Measurements from ENCODE around the gene MLLT10.
"Not testable (repeated sequence)": the region's sequence is repeated elsewhere in the genome, so short reads cannot be mapped to it uniquely, and the experiment has no call there.

MLLT10 gene

GRCh38 chr10:21536874-21537273 lies 2.8 kb downstream of the MLLT10 start:
- no peak overlapping the region for H3K27ac ChIP-seq
- no peak overlapping the region for H2AFZ ChIP-seq
- no peaks in the 10 kb centered on the region for H3K9me3 ChIP-seq (ENCODE audit: control insufficient read depth, low read length)
- H3K4me2 ChIP-seq (ENCODE audit: low read length): no peak overlapping the region
- no peaks in the 10 kb centered on the region for H3K27me3 ChIP-seq (ENCODE audit: control insufficient read depth, insufficient read depth, low read length)
- H3K4me1 ChIP-seq: no peaks in the 10 kb centered on the region
- no peaks in the 10 kb centered on the region for H3K36me3 ChIP-seq (ENCODE audit: control insufficient read depth, insufficient read depth, low read length)
- H3K9ac ChIP-seq: no peak overlapping the region
- H3K79me2 ChIP-seq: peaks cover 17% of the 10 kb centered on the region
- no peak for TF ChIP-seq CTCF (IDR thresholded peaks at IDR 0.05)
- no peak overlapping the region for H3K4me3 ChIP-seq (ENCODE audit: low read depth, low read length)

GRCh38 chr10:21540701-21541100 lies 6.7 kb downstream of the MLLT10 start:
- not testable (repeated sequence) for H3K4me3 ChIP-seq (ENCODE audit: low read depth, low read length); H2AFZ ChIP-seq; H3K4me1 ChIP-seq; H3K4me2 ChIP-seq (ENCODE audit: low read length); H3K36me3 ChIP-seq (ENCODE audit: control insufficient read depth, insufficient read depth, low read length); H3K27me3 ChIP-seq (ENCODE audit: control insufficient read depth, insufficient read depth, low read length); H3K27ac ChIP-seq; H3K9me3 ChIP-seq (ENCODE audit: control insufficient read depth, low read length); H3K9ac ChIP-seq
- peaks cover 19% of the 10 kb centered on the region for H3K79me2 ChIP-seq

- H3K9me3 ChIP-seq (ENCODE audit: control insufficient read depth, low read length): no peaks in the 10 kb centered on the region
- peaks cover 17% of the 10 kb centered on the region for H3K79me2 ChIP-seq
- H3K36me3 ChIP-seq (ENCODE audit: control insufficient read depth, insufficient read depth, low read length): no peaks in the 10 kb centered on the region
- H3K4me1 ChIP-seq: no peaks in the 10 kb centered on the region
- no peak overlapping the region for H3K4me3 ChIP-seq (ENCODE audit: low read depth, low read length)
- H3K4me2 ChIP-seq (ENCODE audit: low read length): no peak overlapping the region
- TF ChIP-seq CTCF (IDR thresholded peaks at IDR 0.05): no peak
- no peak overlapping the region for H2AFZ ChIP-seq
- H3K27me3 ChIP-seq (ENCODE audit: control insufficient read depth, insufficient read depth, low read length): no peaks in the 10 kb centered on the region
- no peak overlapping the region for H3K27ac ChIP-seq
- no peak overlapping the region for H3K9ac ChIP-seq
Measured at GRCh38 chr10:21547246-21547645, 13.2 kb downstream of the MLLT10 start.

GRCh38 chr10:21552638-21553037 lies 18.6 kb downstream of the MLLT10 start:
- TF ChIP-seq CTCF (IDR thresholded peaks at IDR 0.05): no peak
- H3K4me3 ChIP-seq (ENCODE audit: low read depth, low read length): no peak overlapping the region

GRCh38 chr10:21556527-21556926 lies 22.5 kb downstream of the MLLT10 start:
- Histone ChIP-seq H3K9me3 (ENCODE audit: control insufficient read depth, low read length) (no peaks in the 10 kb centered on the region), H3K27me3 (ENCODE audit: control insufficient read depth, insufficient read depth, low read length) (no peaks in the 10 kb centered on the region), H2AFZ (no peak overlapping the region), H3K4me2 (ENCODE audit: low read length) (no peak overlapping the region), H3K4me1 (peaks cover 3% of the 10 kb centered on the region), H3K36me3 (ENCODE audit: control insufficient read depth, insufficient read depth, low read length) (no peaks in the 10 kb centered on the region), H3K4me3 (ENCODE audit: low read depth, low read length) (no peak overlapping the region), H3K27ac (no peak overlapping the region), H3K9ac (no peak overlapping the region), H3K79me2 (peaks cover 30% of the 10 kb centered on the region)
- TF ChIP-seq CTCF (IDR thresholded peaks at IDR 0.05): no peak

More at GRCh38 chr10:21552638-21553037, 18.6 kb downstream of the MLLT10 start:
- no peak overlapping the region for H2AFZ ChIP-seq
- no peak overlapping the region for H3K27ac ChIP-seq
- H3K4me1 ChIP-seq: no peaks in the 10 kb centered on the region
- no peaks in the 10 kb centered on the region for H3K9me3 ChIP-seq (ENCODE audit: control insufficient read depth, low read length)
- H3K4me2 ChIP-seq (ENCODE audit: low read length): no peak overlapping the region
- H3K9ac ChIP-seq: no peak overlapping the region
- H3K27me3 ChIP-seq (ENCODE audit: control insufficient read depth, insufficient read depth, low read length): no peaks in the 10 kb centered on the region
- H3K36me3 ChIP-seq (ENCODE audit: control insufficient read depth, insufficient read depth, low read length): no peaks in the 10 kb centered on the region
- H3K79me2 ChIP-seq: peaks cover 23% of the 10 kb centered on the region

GRCh38 chr10:21558984-21559383 lies 25.0 kb downstream of the MLLT10 start:
- H3K4me3 ChIP-seq (ENCODE audit: low read depth, low read length); H3K9me3 ChIP-seq (ENCODE audit: control insufficient read depth, low read length); H3K4me2 ChIP-seq (ENCODE audit: low read length); H2AFZ ChIP-seq; H3K4me1 ChIP-seq; H3K27me3 ChIP-seq (ENCODE audit: control insufficient read depth, insufficient read depth, low read length); H3K36me3 ChIP-seq (ENCODE audit: control insufficient read depth, insufficient read depth, low read length); H3K27ac ChIP-seq; H3K9ac ChIP-seq: not testable (repeated sequence)
- H3K79me2 ChIP-seq: peaks cover 44% of the 10 kb centered on the region
